K562 (cell line): ENCODE data around the gene KLHL41. TPM values are rescaled to one million over a fixed set of nuclear protein-coding genes. Genes with fewer than 3 reads are reported as not detected.

Source experiments
- KAT7 ChIP-seq: sonication (generic); formaldehyde crosslinking; IDR thresholded peaks from 2 replicates; pipeline ENCODE4 v1.8.0; 2022; ENCODE audit warnings: missing genetic modification reagents, mild to moderate bottlenecking, borderline replicate concordance
- KDM4B ChIP-seq, 2 experiments: fragments of 450-650 bp in 1 of 2; sonication (generic) in 1 of 2; IDR thresholded peaks; 2 replicates each; pipeline ENCODE4 v1.6.1; 2016 to 2017; ENCODE audit warnings: borderline replicate concordance in 2 of 2, antibody characterized with exemption in 1 of 2, low read depth in 1 of 2, mild to moderate bottlenecking in 1 of 2
- KLF10 ChIP-seq: fragments of 250-450 bp; sonication (Bioruptor Pico); IDR thresholded peaks from 2 replicates; pipeline ENCODE4 v1.6.1; 2021; ENCODE audit warnings: matching md5 sums
- MLLT1 ChIP-seq, 2 experiments: fragments of 450-650 bp; IDR thresholded peaks; 2 replicates each; pipeline ENCODE4 v1.6.1; 2016
- RAD21 ChIP-seq, 2 experiments: fragments of 250-450 bp in 1 of 2; fragments of 450-650 bp in 1 of 2; sonication (Bioruptor Pico) in 1 of 2; formaldehyde crosslinking in 1 of 2; IDR thresholded peaks in 1 of 2; conservative IDR thresholded peaks in 1 of 2; 2 replicates each; pipeline versions ENCODE4 v1.4.0 to v1.8.0; 2020 to 2022; ENCODE audit warnings: mild to moderate bottlenecking in 2 of 2, moderate library complexity in 1 of 2
- REST ChIP-seq, 2 experiments: fragments of 450-650 bp; formaldehyde crosslinking in 1 of 2; IDR thresholded peaks; 2 replicates each; pipeline versions ENCODE4 v1.4.0 to v1.6.1; 2014 to 2020; ENCODE audit warnings: mild to moderate bottlenecking in 2 of 2, borderline replicate concordance in 1 of 2, low read depth in 1 of 2
- SNRNP70 ChIP-seq: fragments of 200-400 bp; formaldehyde crosslinking; optimal IDR thresholded peaks from 2 replicates; pipeline ENCODE3; 2017; ENCODE audit warnings: low read depth, low read length
- TAF1 ChIP-seq: IDR thresholded peaks from 2 replicates; pipeline ENCODE4 v1.6.1; 2011; ENCODE audit warnings: mild to moderate bottlenecking, low read length, moderate library complexity; ENCODE audit not compliant: insufficient read depth, control insufficient read depth, severe bottlenecking; ENCODE audit errors: extremely low read depth
- TFAP4 ChIP-seq: sonication (generic); formaldehyde crosslinking; IDR thresholded peaks from 2 replicates; pipeline ENCODE4 v1.8.0; 2022; ENCODE audit warnings: missing genetic modification reagents, mild to moderate bottlenecking, moderate library complexity, borderline replicate concordance
- THAP12 ChIP-seq: fragments of 250-450 bp; sonication (Bioruptor Pico); IDR thresholded peaks from 2 replicates; pipeline ENCODE4 v1.9.0; 2021; ENCODE audit warnings: mild to moderate bottlenecking, inconsistent platforms
- ZFP36 ChIP-seq: fragments of 150-350 bp; IDR thresholded peaks from 2 replicates; pipeline ENCODE4 v1.6.1; 2018; ENCODE audit warnings: low read length, low read depth; ENCODE audit not compliant: partially characterized antibody
- ZNF239 ChIP-seq: fragments of 250-450 bp; sonication (Bioruptor Pico); IDR thresholded peaks from 2 replicates; pipeline ENCODE4 v1.4.0; 2020; ENCODE audit warnings: mild to moderate bottlenecking
- polyA plus RNA-seq, 8 experiments: library from polyadenylated mRNA; depleted of rRNA in 4 of 8; stranded (reverse) in 5 of 8; unstranded in 3 of 8; fragments of >200 nt; fragmentation: Nextera tagmentation in 2 of 8; fragmentation: Illumina TruSeq in 1 of 8; extraction: Ambion mirVana in 2 of 8; extraction: Trizol in 1 of 8; gene quantifications; 2 replicates each; pipeline versions ENCODE4 v1.2.1 to v1.2.3, GENCODE V29; 2011 to 2014; ENCODE audit warnings: inconsistent platforms in 1 of 8, missing spikeins in 1 of 8
- total RNA-seq, 7 experiments: library from RNA; depleted of rRNA in 6 of 7; stranded (reverse); fragments of >200 nt in 6 of 7; fragmentation: Illumina TruSeq in 2 of 7; extraction: Trizol in 2 of 7; gene quantifications; 2 replicates each; pipeline versions ENCODE4 v1.2.1 to v1.2.3, GENCODE V29; 2011 to 2021; ENCODE audit warnings: low replicate concordance in 1 of 7

Gene KLHL41
- total and polyA plus RNA-seq, 9 of the 15 experiments (the other 6 are each of a cell fraction or from before 2014, with no cell fraction given): 0.05 to 1.5 (median 0.09) TPM

- TF ChIP-seq REST (IDR thresholded peaks at IDR 0.05; ENCODE audit: borderline replicate concordance) (no peak), REST (CRISPR knock-in tag; IDR thresholded peaks at IDR 0.05; ENCODE audit: low read depth) (no peak), TFAP4 (peak; percentile 83), TAF1 (peak; percentile 70), KAT7 (CRISPR knock-in tag) (peak; percentile 82; the same call in 1 of the 2 replicates), KDM4B (IDR thresholded peaks at IDR 0.05; ENCODE audit: borderline replicate concordance in 2 of 2, low read depth in 1 of 2) (no peak), ZNF239 (no peak), SNRNP70 (no peak), KLF10 (peak; percentile 67; the same call in 1 of the 2 replicates), MLLT1 (IDR thresholded peaks at IDR 0.05) (peak; percentile 7 to 56; a peak in 2 of 4 replicates), RAD21 (CRISPR knock-in tag; conservative IDR thresholded peaks at IDR 0.05 in 1 of 2, IDR thresholded peaks at IDR 0.05 in 1 of 2) (no peak), ZFP36 (peak; percentile 15), THAP12 (no peak)
Observed at GRCh38 chr2:169573160-169573973, 63.9 kb downstream of the KLHL41 start, which contains the start of gene FASTKD1 (continued).
